Activated CD4-positive, alpha-beta T cell treated with anti-CD3 and anti-CD28 coated beads, Interleukin-2, Interleukin-6, amounts not matched to agents 100 ng/mL and 50 ng/mL, durations not matched to agents 16 hours and 8 hours (primary cell): ENCODE data around the gene FKBP1B.
"Not testable (repeated sequence)": the region's sequence is repeated elsewhere in the genome, so short reads cannot be mapped to it uniquely, and the experiment has no call there.

Experiments used
- DNase-seq: peaks from one replicate; pipeline ENCODE4 v3.0.0-alpha.2; 2020

The FKBP1B gene

GRCh38 chr2:24104906-24105305 lies 55.4 kb downstream of the FKBP1B start:
- DNase-seq, result no peak

- no peak for DNase-seq
These were observed 56.3 kb downstream of the FKBP1B start for GRCh38 chr2:24105816-24106215.

- no peak for DNase-seq
These were observed 57.2 kb downstream of the FKBP1B start for GRCh38 chr2:24106786-24107185.

GRCh38 chr2:24107336-24107735 lies 57.8 kb downstream of the FKBP1B start:
- no peak for DNase-seq

GRCh38 chr2:24109431-24109830 lies 59.9 kb downstream of the FKBP1B start:
- DNase-seq, result not testable (repeated sequence)

GRCh38 chr2:24110660-24111303 lies 61.2 kb downstream of the FKBP1B start:
- DNase-seq, result no peak

GRCh38 chr2:24111407-24111901 lies 61.9 kb downstream of the FKBP1B start:
- DNase-seq, result no peak
